ENCODE measurements around the gene CRB1.

DNA sequence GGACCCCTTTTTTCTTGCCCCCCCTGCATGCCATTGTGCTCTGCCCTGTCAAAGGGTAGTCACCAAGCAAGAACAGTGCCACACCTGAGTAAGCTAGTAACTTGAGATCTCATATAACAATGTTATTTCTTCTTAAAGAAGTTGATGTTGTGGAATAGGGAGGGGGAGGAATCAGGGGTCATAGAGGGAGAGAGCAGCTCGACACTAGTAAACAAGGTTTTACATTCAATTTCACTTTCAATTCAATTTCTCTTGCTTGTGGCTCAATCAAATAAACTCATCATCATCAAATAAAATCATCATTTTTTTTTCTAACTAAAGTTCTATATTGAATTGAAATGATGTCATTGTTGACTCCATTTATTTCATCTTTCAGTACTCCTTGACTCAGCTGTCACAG lies 106.4 kb downstream of the CRB1 start:
- TF ChIP-seq, protein P1, sequence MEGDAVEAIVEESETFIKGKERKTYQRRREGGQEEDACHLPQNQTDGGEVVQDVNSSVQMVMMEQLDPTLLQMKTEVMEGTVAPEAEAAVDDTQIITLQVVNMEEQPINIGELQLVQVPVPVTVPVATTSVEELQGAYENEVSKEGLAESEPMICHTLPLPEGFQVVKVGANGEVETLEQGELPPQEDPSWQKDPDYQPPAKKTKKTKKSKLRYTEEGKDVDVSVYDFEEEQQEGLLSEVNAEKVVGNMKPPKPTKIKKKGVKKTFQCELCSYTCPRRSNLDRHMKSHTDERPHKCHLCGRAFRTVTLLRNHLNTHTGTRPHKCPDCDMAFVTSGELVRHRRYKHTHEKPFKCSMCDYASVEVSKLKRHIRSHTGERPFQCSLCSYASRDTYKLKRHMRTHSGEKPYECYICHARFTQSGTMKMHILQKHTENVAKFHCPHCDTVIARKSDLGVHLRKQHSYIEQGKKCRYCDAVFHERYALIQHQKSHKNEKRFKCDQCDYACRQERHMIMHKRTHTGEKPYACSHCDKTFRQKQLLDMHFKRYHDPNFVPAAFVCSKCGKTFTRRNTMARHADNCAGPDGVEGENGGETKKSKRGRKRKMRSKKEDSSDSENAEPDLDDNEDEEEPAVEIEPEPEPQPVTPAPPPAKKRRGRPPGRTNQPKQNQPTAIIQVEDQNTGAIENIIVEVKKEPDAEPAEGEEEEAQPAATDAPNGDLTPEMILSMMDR (conservative IDR thresholded peaks at IDR 0.05 in 1 of 2, IDR thresholded peaks at IDR 0.05 in 1 of 2; ENCODE audit: extremely low read depth in 1 of 2, insufficient read depth in 1 of 2, low read depth in 1 of 2, low read length in 2 of 2): no peak
- no peak for TF ChIP-seq EZH2 (IDR thresholded peaks at IDR 0.05; ENCODE audit: borderline replicate concordance, low read length)
